Fibroblast of lung (primary cell): ENCODE measurements around the gene PCDHGA10.

ENCODE experiments used
- EZH2 ChIP-seq: IDR thresholded peaks from 2 replicates; pipeline ENCODE4 v1.5.1; 2012; ENCODE audit warnings: low read length, control low read depth, mild to moderate bottlenecking; ENCODE audit errors: missing control alignments
- TF ChIP-seq, protein P1 (sequence below), 2 donors: IDR thresholded peaks in 1 of 2; conservative IDR thresholded peaks in 1 of 2; 1 replicate in 1 of 2; 2 replicates in 1 of 2; pipeline ENCODE4 v1.5.1; 2011 to 2012; ENCODE audit warnings: low read length in 2 of 2, control low read depth in 1 of 2, inconsistent platforms in 1 of 2, low read depth in 1 of 2, mild to moderate bottlenecking in 1 of 2

DNA sequence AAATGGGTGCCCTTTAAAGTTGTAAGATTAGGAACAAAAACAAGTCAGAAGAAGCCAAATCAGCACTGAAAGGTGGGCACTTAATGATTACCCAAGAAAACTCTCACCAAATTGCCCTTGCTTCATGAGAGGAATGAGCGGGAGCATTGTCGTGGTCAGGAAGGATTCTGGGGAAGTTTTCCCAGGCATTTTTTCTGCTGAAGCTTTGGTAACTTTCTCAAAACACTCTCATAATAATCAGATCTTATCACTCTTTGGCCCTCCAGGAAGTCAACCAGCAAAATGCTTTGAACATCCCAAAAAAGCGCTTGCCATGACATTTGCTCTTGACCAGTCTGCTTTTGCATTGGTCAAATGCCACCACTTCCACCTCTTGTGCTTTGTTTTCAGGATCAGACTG is 52.6 kb downstream of the PCDHGA10 start:
- TF ChIP-seq, protein P1, sequence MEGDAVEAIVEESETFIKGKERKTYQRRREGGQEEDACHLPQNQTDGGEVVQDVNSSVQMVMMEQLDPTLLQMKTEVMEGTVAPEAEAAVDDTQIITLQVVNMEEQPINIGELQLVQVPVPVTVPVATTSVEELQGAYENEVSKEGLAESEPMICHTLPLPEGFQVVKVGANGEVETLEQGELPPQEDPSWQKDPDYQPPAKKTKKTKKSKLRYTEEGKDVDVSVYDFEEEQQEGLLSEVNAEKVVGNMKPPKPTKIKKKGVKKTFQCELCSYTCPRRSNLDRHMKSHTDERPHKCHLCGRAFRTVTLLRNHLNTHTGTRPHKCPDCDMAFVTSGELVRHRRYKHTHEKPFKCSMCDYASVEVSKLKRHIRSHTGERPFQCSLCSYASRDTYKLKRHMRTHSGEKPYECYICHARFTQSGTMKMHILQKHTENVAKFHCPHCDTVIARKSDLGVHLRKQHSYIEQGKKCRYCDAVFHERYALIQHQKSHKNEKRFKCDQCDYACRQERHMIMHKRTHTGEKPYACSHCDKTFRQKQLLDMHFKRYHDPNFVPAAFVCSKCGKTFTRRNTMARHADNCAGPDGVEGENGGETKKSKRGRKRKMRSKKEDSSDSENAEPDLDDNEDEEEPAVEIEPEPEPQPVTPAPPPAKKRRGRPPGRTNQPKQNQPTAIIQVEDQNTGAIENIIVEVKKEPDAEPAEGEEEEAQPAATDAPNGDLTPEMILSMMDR (conservative IDR thresholded peaks at IDR 0.05 in 1 of 2, IDR thresholded peaks at IDR 0.05 in 1 of 2; ENCODE audit: low read depth in 1 of 2, low read length in 2 of 2), result no peak
- TF ChIP-seq EZH2, result no peak
